GM10266 (cell line): Measurements from ENCODE around the gene SLC38A2.

Experiments used
- DNase-seq: peaks from one replicate; pipeline ENCODE4 v3.0.0; 2012; ENCODE audit errors: extremely low spot score
- CTCF ChIP-seq: IDR thresholded peaks from 2 replicates; pipeline ENCODE4 v1.5.1; 2012; ENCODE audit warnings: mild to moderate bottlenecking, low read depth; ENCODE audit not compliant: control insufficient read depth, insufficient read depth; ENCODE audit errors: missing control alignments

The SLC38A2 gene

GRCh38 chr12:46380881-46381280, 8.3 kb upstream of the SLC38A2 start:
- no peak for TF ChIP-seq CTCF
- no peak for DNase-seq

DNA sequence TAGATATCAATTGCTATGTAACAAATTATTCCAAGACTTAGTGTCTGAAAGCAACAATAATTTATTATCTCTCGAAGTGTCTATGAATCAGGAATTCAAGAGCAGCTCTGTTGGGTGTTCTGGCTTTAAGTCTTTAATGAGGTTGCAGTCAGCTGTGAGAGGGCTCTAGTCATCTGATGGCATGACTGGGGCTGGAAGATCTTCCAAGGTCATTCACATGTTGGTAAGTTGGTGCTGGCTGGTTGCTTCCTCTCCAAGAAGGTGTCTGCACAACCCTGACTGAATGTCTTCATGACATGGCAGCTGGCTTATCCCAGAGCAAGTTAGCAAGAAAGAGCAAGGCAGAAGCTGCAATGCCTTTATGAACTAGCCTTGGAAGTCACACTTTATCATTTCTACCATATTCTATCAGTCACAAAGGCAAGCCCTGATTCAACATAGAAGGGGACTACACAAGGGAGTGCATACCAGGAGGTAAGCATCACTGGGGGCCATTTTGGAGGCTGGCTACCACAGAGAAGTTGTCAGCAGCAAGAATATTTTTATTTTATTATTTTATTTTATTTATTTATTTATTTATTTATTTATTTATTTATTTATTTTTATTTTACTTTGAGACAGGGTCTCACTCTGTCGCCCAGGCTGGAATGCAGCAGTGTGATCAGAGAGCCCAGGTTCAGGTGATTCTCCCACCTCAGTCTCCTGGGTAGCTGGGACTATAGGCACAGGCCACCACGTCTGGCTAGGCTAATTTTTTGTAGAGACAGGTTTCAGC, 7.6 kb upstream of the SLC38A2 start:
- DNase-seq = no peak

GRCh38 chr12:46379352-46379751, 6.8 kb upstream of the SLC38A2 start:
- no peak for DNase-seq

More for the DNA sequence above, 7.6 kb upstream of the SLC38A2 start:
- no peak for TF ChIP-seq CTCF

GRCh38 chr12:46378530-46378929, 6.0 kb upstream of the SLC38A2 start:
- DNase-seq = no peak
- TF ChIP-seq CTCF = no peak

More at GRCh38 chr12:46379352-46379751, 6.8 kb upstream of the SLC38A2 start:
- TF ChIP-seq CTCF = no peak

- DNase-seq = no peak
- no peak for TF ChIP-seq CTCF
Observed at GRCh38 chr12:46377678-46378077, 5.1 kb upstream of the SLC38A2 start.

GRCh38 chr12:46376579-46376978, 4.0 kb upstream of the SLC38A2 start:
- no peak for DNase-seq
- TF ChIP-seq CTCF = no peak

- DNase-seq = no peak
- no peak for TF ChIP-seq CTCF
Observed at GRCh38 chr12:46374711-46375110, 2.1 kb upstream of the SLC38A2 start.
